Measurements from ENCODE around the gene COBL. TPM values are rescaled to one million over a fixed set of nuclear protein-coding genes. Genes with fewer than 3 reads are reported as not detected.

Gene COBL
- total RNA-seq, 1 donor from 2014 or later, result 6.3 TPM

DNA sequence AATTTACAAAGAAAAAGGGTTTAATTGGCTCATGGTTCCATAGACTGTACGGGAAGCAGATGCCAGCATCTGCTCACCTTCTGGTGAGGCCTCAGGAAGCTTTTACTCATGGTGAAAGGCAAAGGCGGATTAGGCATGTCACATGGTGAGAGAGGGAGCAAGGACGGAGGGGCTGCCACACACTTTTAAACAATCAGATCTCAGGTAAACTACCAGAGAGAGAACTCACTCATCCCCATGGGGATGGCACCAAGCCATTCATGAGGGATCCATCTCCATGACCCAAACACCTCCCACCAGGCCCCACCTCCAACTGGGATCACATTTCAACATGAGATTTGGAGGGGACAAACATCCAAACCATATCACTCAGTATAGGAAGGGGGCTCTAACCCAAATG is 183.9 kb downstream of the COBL start:
- Histone ChIP-seq H3K27ac (no peak overlapping the region), H3K79me2 (ENCODE audit: low read depth) (peaks cover 3% of the 10 kb centered on the region), H4K20me1 (ENCODE audit: low read depth) (no peaks in the 10 kb centered on the region), H3K4me2 (no peak overlapping the region), H3K9ac (no peak overlapping the region), H3K9me3 (ENCODE audit: low read depth) (no peaks in the 10 kb centered on the region), H3F3A (ENCODE audit: low read depth) (no peaks in the 10 kb centered on the region), H3K27me3 (no peaks in the 10 kb centered on the region), H3K36me3 (no peaks in the 10 kb centered on the region), H3K4me3 (no peak overlapping the region), H3K4me1 (peaks cover 3% of the 10 kb centered on the region), H2AFZ (replicated peaks) (no peak overlapping the region)
- no peak overlapping the region for H3K4me3 Mint-ChIP-seq
- no peak overlapping the region for H3K27ac Mint-ChIP-seq
- H3K27me3 Mint-ChIP-seq (ENCODE audit: insufficient read depth, low read depth), result no peaks in the 10 kb centered on the region
- no peak for TF ChIP-seq EZH2phosphoT487 (IDR thresholded peaks at IDR 0.05)
- no peak for TF ChIP-seq EZH2 (IDR thresholded peaks at IDR 0.05)
- TF ChIP-seq, protein P1, sequence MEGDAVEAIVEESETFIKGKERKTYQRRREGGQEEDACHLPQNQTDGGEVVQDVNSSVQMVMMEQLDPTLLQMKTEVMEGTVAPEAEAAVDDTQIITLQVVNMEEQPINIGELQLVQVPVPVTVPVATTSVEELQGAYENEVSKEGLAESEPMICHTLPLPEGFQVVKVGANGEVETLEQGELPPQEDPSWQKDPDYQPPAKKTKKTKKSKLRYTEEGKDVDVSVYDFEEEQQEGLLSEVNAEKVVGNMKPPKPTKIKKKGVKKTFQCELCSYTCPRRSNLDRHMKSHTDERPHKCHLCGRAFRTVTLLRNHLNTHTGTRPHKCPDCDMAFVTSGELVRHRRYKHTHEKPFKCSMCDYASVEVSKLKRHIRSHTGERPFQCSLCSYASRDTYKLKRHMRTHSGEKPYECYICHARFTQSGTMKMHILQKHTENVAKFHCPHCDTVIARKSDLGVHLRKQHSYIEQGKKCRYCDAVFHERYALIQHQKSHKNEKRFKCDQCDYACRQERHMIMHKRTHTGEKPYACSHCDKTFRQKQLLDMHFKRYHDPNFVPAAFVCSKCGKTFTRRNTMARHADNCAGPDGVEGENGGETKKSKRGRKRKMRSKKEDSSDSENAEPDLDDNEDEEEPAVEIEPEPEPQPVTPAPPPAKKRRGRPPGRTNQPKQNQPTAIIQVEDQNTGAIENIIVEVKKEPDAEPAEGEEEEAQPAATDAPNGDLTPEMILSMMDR (IDR thresholded peaks at IDR 0.05), result no peak
- peaks cover 3% of the 10 kb centered on the region for H3K36me3 Mint-ChIP-seq
- peaks cover 21% of the 10 kb centered on the region for H3K4me1 Mint-ChIP-seq
- no peak for DNase-seq (ENCODE audit: low spot score)
- H3K9me3 Mint-ChIP-seq, result peaks cover 8% of the 10 kb centered on the region

GRCh38 chr7:51129527-51130472 is 186.8 kb downstream of the COBL start:
- H3K4me2 ChIP-seq, result no peak overlapping the region
- H3K9me3 Mint-ChIP-seq, result peaks cover 8% of the 10 kb centered on the region
- no peak overlapping the region for H3K27ac ChIP-seq
- no peaks in the 10 kb centered on the region for H3K9me3 ChIP-seq (ENCODE audit: low read depth)
- H3K27me3 Mint-ChIP-seq (ENCODE audit: insufficient read depth, low read depth), result no peaks in the 10 kb centered on the region
- no peak overlapping the region for H2AFZ ChIP-seq (replicated peaks)
- H3K36me3 ChIP-seq, result no peaks in the 10 kb centered on the region
- no peak overlapping the region for H3K4me3 Mint-ChIP-seq
- H3F3A ChIP-seq (ENCODE audit: low read depth), result no peaks in the 10 kb centered on the region
- H4K20me1 ChIP-seq (ENCODE audit: low read depth), result no peaks in the 10 kb centered on the region
- DNase-seq (ENCODE audit: low spot score), result no peak
- no peaks in the 10 kb centered on the region for H3K27me3 ChIP-seq
- H3K4me1 ChIP-seq, result peaks cover 3% of the 10 kb centered on the region
- no peak overlapping the region for H3K27ac Mint-ChIP-seq
- H3K36me3 Mint-ChIP-seq, result peaks cover 3% of the 10 kb centered on the region
- no peak for TF ChIP-seq EZH2 (IDR thresholded peaks at IDR 0.05)
- TF ChIP-seq, protein P1 (IDR thresholded peaks at IDR 0.05), result no peak
- TF ChIP-seq EZH2phosphoT487 (IDR thresholded peaks at IDR 0.05), result no peak
- H3K4me3 ChIP-seq, result no peak overlapping the region
- H3K4me1 Mint-ChIP-seq, result peaks cover 10% of the 10 kb centered on the region
- H3K9ac ChIP-seq, result no peak overlapping the region
- H3K79me2 ChIP-seq (ENCODE audit: low read depth), result peaks cover 3% of the 10 kb centered on the region

GRCh38 chr7:51128545-51129435 is 187.8 kb downstream of the COBL start:
- no peak overlapping the region for H3K4me3 Mint-ChIP-seq
- TF ChIP-seq, protein P1 (IDR thresholded peaks at IDR 0.05), result no peak
- TF ChIP-seq EZH2phosphoT487 (IDR thresholded peaks at IDR 0.05), result no peak
- TF ChIP-seq EZH2 (IDR thresholded peaks at IDR 0.05), result no peak
- H3K27me3 ChIP-seq, result no peaks in the 10 kb centered on the region
- H3K9me3 ChIP-seq (ENCODE audit: low read depth), result no peaks in the 10 kb centered on the region
- H3K4me1 ChIP-seq, result peaks cover 3% of the 10 kb centered on the region
- H3K36me3 Mint-ChIP-seq, result peaks cover 3% of the 10 kb centered on the region
- peak; percentile 8 for DNase-seq (ENCODE audit: low spot score)
- no peaks in the 10 kb centered on the region for H4K20me1 ChIP-seq (ENCODE audit: low read depth)
- peaks cover 10% of the 10 kb centered on the region for H3K4me1 Mint-ChIP-seq
- H3K9me3 Mint-ChIP-seq, result peaks cover 8% of the 10 kb centered on the region
- H3K79me2 ChIP-seq (ENCODE audit: low read depth), result peaks cover 3% of the 10 kb centered on the region
- no peaks in the 10 kb centered on the region for H3K36me3 ChIP-seq
- H2AFZ ChIP-seq (replicated peaks), result no peak overlapping the region
- no peak overlapping the region for H3K9ac ChIP-seq
- no peaks in the 10 kb centered on the region for H3F3A ChIP-seq (ENCODE audit: low read depth)
- H3K27ac ChIP-seq, result no peak overlapping the region
- no peaks in the 10 kb centered on the region for H3K27me3 Mint-ChIP-seq (ENCODE audit: insufficient read depth, low read depth)
- no peak overlapping the region for H3K4me3 ChIP-seq
- H3K4me2 ChIP-seq, result no peak overlapping the region
- no peak overlapping the region for H3K27ac Mint-ChIP-seq
